DOHH2 (cell line): Measurements from ENCODE around the gene ATIC.

Experiments used
- H3F3A ChIP-seq: fragments of 200-600 bp; sonication (generic), shearing (Covaris generic); 2 replicates; pipeline ENCODE4 v1.6.0; 2016; ENCODE audit warnings: antibody characterized with exemption, mild to moderate bottlenecking; ENCODE audit not compliant: control insufficient read depth, insufficient read depth
- H3K27ac ChIP-seq: fragments of 200-600 bp; sonication (generic); 2 replicates; pipeline ENCODE4 v1.5.1; 2014; ENCODE audit warnings: low read depth, mild to moderate bottlenecking, low read length, moderate library complexity
- H3K27me3 ChIP-seq: fragments of 200-600 bp; sonication (generic); 2 replicates; pipeline ENCODE4 v1.6.1; 2014; ENCODE audit warnings: mild to moderate bottlenecking, low read length, mixed read lengths; ENCODE audit not compliant: control insufficient read depth
- H3K36me3 ChIP-seq: fragments of 200-600 bp; sonication (generic); 2 replicates; pipeline ENCODE4 v1.6.1; 2014; ENCODE audit warnings: mild to moderate bottlenecking, low read length, moderate library complexity, mixed read lengths; ENCODE audit not compliant: control insufficient read depth
- H3K4me1 ChIP-seq: fragments of 200-600 bp; sonication (generic); 2 replicates; pipeline ENCODE4 v1.6.1; 2014; ENCODE audit warnings: mild to moderate bottlenecking, low read length, mixed read lengths; ENCODE audit not compliant: control insufficient read depth
- H3K4me2 ChIP-seq: fragments of 200-600 bp; sonication (generic); 2 replicates; pipeline ENCODE4 v1.6.0; 2014; ENCODE audit warnings: mild to moderate bottlenecking, low read length, moderate library complexity
- H3K4me3 ChIP-seq: fragments of 200-600 bp; sonication (generic); 2 replicates; pipeline ENCODE4 v1.5.1; 2014; ENCODE audit warnings: mild to moderate bottlenecking, low read length, mixed read lengths
- H3K79me2 ChIP-seq: fragments of 200-600 bp; sonication (generic); 2 replicates; pipeline ENCODE4 v1.6.1; 2014; ENCODE audit warnings: mild to moderate bottlenecking, low read length, mixed read lengths; ENCODE audit not compliant: control insufficient read depth
- H3K9me2 ChIP-seq: fragments of 200-600 bp; sonication (generic); replicated peaks from 2 replicates; pipeline ENCODE4 v1.6.1; 2014; ENCODE audit warnings: mild to moderate bottlenecking, low read length, mixed read lengths; ENCODE audit not compliant: control insufficient read depth
- H3K9me3 ChIP-seq: fragments of 200-600 bp; sonication (generic); 2 replicates; pipeline ENCODE4 v1.6.1; 2014; ENCODE audit warnings: antibody characterized with exemption, low read length, mixed read lengths; ENCODE audit not compliant: control insufficient read depth, insufficient read depth
- H4K20me1 ChIP-seq: fragments of 200-600 bp; sonication (generic); 2 replicates; pipeline ENCODE4 v1.6.0; 2014; ENCODE audit warnings: low read depth, mild to moderate bottlenecking, antibody characterized with exemption, low read length, moderate library complexity; ENCODE audit not compliant: control insufficient read depth, insufficient read depth
- CTCF ChIP-seq: fragments of 200-600 bp; sonication (generic); IDR thresholded peaks from one replicate; pipeline ENCODE4 v1.5.1; 2014; ENCODE audit warnings: antibody characterized with exemption, mild to moderate bottlenecking, low read depth, low read length; ENCODE audit not compliant: poor library complexity, severe bottlenecking
- EZH2phosphoT487 ChIP-seq: fragments of 200-600 bp; sonication (generic); IDR thresholded peaks from 2 replicates; pipeline ENCODE4 v1.6.1; 2017; ENCODE audit warnings: borderline replicate concordance, mild to moderate bottlenecking, antibody characterized with exemption, low read length, moderate library complexity, mixed read lengths

The ATIC gene

DNA sequence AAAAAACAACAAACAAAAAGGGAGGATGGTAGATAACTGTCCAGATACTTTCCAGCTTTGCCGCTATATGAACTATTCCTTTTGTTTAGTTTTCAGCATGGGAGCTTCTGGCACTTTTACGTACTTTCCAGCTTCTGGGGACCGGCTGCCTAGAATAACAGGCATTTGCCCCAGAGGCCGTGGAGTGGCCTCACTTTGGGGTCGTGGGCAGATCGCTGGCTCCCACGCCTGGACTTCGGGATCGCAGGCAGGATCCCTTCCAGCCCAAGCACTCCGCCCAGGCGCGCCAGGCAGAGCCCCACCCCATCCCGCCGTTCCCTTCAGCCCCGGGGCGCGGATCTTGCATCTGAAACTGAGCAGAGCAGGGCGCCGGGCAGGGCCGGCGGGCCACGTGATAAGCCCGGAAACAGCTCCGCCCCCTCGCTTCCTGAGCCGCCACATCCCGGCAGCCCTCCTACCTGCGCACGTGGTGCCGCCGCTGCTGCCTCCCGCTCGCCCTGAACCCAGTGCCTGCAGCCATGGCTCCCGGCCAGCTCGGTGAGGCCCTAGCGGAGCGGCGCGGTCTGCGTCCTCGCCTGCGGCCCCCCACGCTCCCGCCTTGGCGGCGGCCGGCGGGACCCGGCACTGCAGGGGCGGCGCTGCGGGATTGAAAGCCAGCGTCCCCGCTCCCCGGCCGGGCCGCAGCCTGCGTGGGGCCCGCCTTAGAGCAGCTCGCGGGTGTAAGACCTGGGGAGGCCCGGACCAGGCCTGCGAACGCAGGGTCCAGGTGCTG, at the start of gene ATIC:
Gene ATIC (plus strand): TSS at position 435 of the 772 bp plus-strand sequence. CDS start 84 bp downstream, at position 519.
- Histone ChIP-seq H3K36me3 (peaks cover 48% of the 10 kb centered on the region), H3K9me3 (no peaks in the 10 kb centered on the region), H3K27ac (peak within 1 kb of the TSS; percentile 43), H3K27me3 (no peaks in the 10 kb centered on the region), H3K4me1 (peaks cover 39% of the 10 kb centered on the region), H4K20me1 (no peaks in the 10 kb centered on the region), H3K4me3 (peak within 1 kb of the TSS; percentile 77), H3K79me2 (peaks cover 52% of the 10 kb centered on the region), H3K9me2 (no peaks in the 10 kb centered on the region), H3F3A (no peaks in the 10 kb centered on the region), H3K4me2 (peak within 1 kb of the TSS; percentile 79)
- TF ChIP-seq EZH2phosphoT487 (no peak), CTCF (no peak)

DNA sequence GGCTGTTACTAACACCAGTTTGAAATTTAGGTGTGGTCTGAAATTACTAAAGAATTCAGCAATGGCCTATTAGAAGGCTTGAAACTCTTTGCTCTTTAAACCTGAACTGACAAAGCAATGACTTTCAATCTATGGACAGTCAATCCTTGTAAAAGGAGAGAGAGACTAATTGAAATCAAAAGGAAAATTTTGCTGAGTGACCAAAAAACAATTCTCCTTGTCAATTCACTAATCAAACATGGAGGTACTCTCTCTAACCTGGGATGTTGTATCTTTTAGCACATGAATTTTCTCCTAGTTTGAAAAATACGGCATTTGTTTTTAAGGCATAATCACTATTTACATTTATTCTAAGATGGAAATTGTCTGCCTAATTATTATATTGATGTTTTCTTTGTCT, 49.6 kb upstream of the ATIC start:
- no peak overlapping the region for H3K27ac ChIP-seq
- H3K4me3 ChIP-seq: no peak overlapping the region
- H3K4me1 ChIP-seq: no peaks in the 10 kb centered on the region
- H3K9me3 ChIP-seq: no peaks in the 10 kb centered on the region
- no peaks in the 10 kb centered on the region for H4K20me1 ChIP-seq
- no peak for TF ChIP-seq EZH2phosphoT487
- TF ChIP-seq CTCF: no peak
- no peaks in the 10 kb centered on the region for H3F3A ChIP-seq
- no peaks in the 10 kb centered on the region; the same call in 1 of the 2 replicates for H3K27me3 ChIP-seq
- no peaks in the 10 kb centered on the region for H3K36me3 ChIP-seq
- H3K79me2 ChIP-seq: no peaks in the 10 kb centered on the region
- H3K4me2 ChIP-seq: no peak overlapping the region
- no peaks in the 10 kb centered on the region for H3K9me2 ChIP-seq

- H3K9me2 ChIP-seq: no peaks in the 10 kb centered on the region
- H4K20me1 ChIP-seq: no peaks in the 10 kb centered on the region
- H3F3A ChIP-seq: no peaks in the 10 kb centered on the region
- no peaks in the 10 kb centered on the region for H3K79me2 ChIP-seq
- H3K4me3 ChIP-seq: no peak overlapping the region
- H3K36me3 ChIP-seq: no peaks in the 10 kb centered on the region
- H3K27me3 ChIP-seq: no peaks in the 10 kb centered on the region; the same call in 1 of the 2 replicates
- no peaks in the 10 kb centered on the region for H3K9me3 ChIP-seq
- no peak overlapping the region for H3K27ac ChIP-seq
- no peak overlapping the region for H3K4me2 ChIP-seq
- TF ChIP-seq CTCF (no peak), EZH2phosphoT487 (no peak)
- no peaks in the 10 kb centered on the region for H3K4me1 ChIP-seq
Observed at GRCh38 chr2:215262741-215263362, 49.0 kb upstream of the ATIC start.
